Sigmoid colon (tissue), 7 donors: ENCODE data around the gene KIF1A. TPM values are rescaled to one million over a fixed set of nuclear protein-coding genes. Genes with fewer than 3 reads are reported as not detected.

ENCODE experiments used
- DNase-seq: peaks from one replicate; pipeline ENCODE4 v3.0.0-alpha.2; 2019
- H3K27ac ChIP-seq, 4 donors: fragments of 200-600 bp; sonication (generic); one replicate each; pipeline ENCODE4 v1.5.1; 2016 to 2019; ENCODE audit warnings: mild to moderate bottlenecking in 1 of 4
- H3K27me3 ChIP-seq, 3 donors: fragments of 200-600 bp; sonication (generic); one replicate each; pipeline ENCODE4 v1.5.1; 2019; ENCODE audit warnings: mild to moderate bottlenecking in 1 of 3
- H3K36me3 ChIP-seq, 4 donors: fragments of 200-600 bp; sonication (generic); one replicate each; pipeline ENCODE4 v1.5.1; 2016 to 2019
- H3K4me1 ChIP-seq, 4 donors: fragments of 200-600 bp; sonication (generic); one replicate each; pipeline ENCODE4 v1.5.1; 2017 to 2019
- H3K4me3 ChIP-seq, 4 donors: fragments of 200-600 bp; sonication (generic); one replicate each; pipeline ENCODE4 v1.5.1; 2017 to 2019; ENCODE audit warnings: mild to moderate bottlenecking in 2 of 4, moderate library complexity in 1 of 4
- H3K9me3 ChIP-seq, 4 donors: fragments of 200-600 bp in 3 of 4; sonication (generic) in 3 of 4; one replicate each; pipeline versions ENCODE4 v1.5.1 to v1.6.1; 2013 to 2019
- CTCF ChIP-seq, 4 experiments: fragments of 450-650 bp in 3 of 4; fragments of 200-600 bp in 1 of 4; IDR thresholded peaks; one replicate each; pipeline ENCODE4 v1.5.1; 2016 to 2019; ENCODE audit warnings: antibody characterized with exemption in 4 of 4, mild to moderate bottlenecking in 3 of 4, moderate library complexity in 2 of 4
- EP300 ChIP-seq, 4 donors: sonication (generic); formaldehyde crosslinking; IDR thresholded peaks; one replicate each; pipeline ENCODE4 v1.6.1; 2017; ENCODE audit warnings: antibody characterized with exemption in 4 of 4
- POLR2A ChIP-seq, 2 donors: fragments of 450-650 bp; IDR thresholded peaks; one replicate each; pipeline ENCODE4 v1.6.1; 2016; ENCODE audit warnings: antibody characterized with exemption in 2 of 2, mild to moderate bottlenecking in 2 of 2, moderate library complexity in 2 of 2
- POLR2AphosphoS5 ChIP-seq, 4 donors: sonication (generic); formaldehyde crosslinking; IDR thresholded peaks; one replicate each; pipeline ENCODE4 v1.6.1; 2017; ENCODE audit warnings: antibody characterized with exemption in 4 of 4
- WGBS, 2 donors: extraction: QIAGEN DNeasy Blood & Tissue Kit; methylation state at CpG; one replicate each; pipeline ENCODE4 v1.1.7; 2013; 5-methylcytosine and 5-hydroxymethylcytosine counted together
- intact Hi-C: fragments of 100-400 bp; cut with DNase I; formaldehyde crosslinking; loops from one replicate; pipeline ENCODE4 v1.15.1; 2023
- polyA plus RNA-seq, 3 donors: library from polyadenylated mRNA; stranded (reverse); fragments of 200-250 nt; gene quantifications; one replicate each; pipeline ENCODE4 v1.2.3, GENCODE V29; 2013
- total RNA-seq, 4 donors: library from RNA; depleted of rRNA; stranded (reverse); fragments of >200 nt; gene quantifications; one replicate each; pipeline ENCODE4 v1.1.0, GENCODE V29; 2016
- donor health status: healthy with polysubstance abuse.
- donor health status: Bipolar disorder and iron deficiency.
- donor health status: healthy.

KIF1A gene
- total and polyA plus RNA-seq, 7 donors: under 0.01 to 9.7 (median 4.4) TPM

- intact Hi-C loops: no loop called here
- no peaks in the 10 kb centered on the region for H3K36me3 ChIP-seq
- H3K9me3 ChIP-seq: no peaks in the 10 kb centered on the region
- peaks cover 0 to 22% (median 0%) of the 10 kb centered on the region in 3 donors for H3K27me3 ChIP-seq
- no peak overlapping the region for H3K27ac ChIP-seq
- 82 to 87% methylated on average over 15 of the region's 15 CpGs for WGBS, 2 donors
- H3K4me1 ChIP-seq: no peaks in the 10 kb centered on the region
- TF ChIP-seq POLR2A (IDR thresholded peaks at IDR 0.05) (no peak), EP300 (IDR thresholded peaks at IDR 0.05) (no peak), CTCF (IDR thresholded peaks at IDR 0.05) (no peak), POLR2AphosphoS5 (IDR thresholded peaks at IDR 0.05) (no peak)
- H3K4me3 ChIP-seq: no peak overlapping the region
- DNase-seq: no peak
Measured at GRCh38 chr2:240727913-240728312, 92.1 kb downstream of the KIF1A start.

GRCh38 chr2:240727439-240727838 is 92.6 kb downstream of the KIF1A start:
- H3K4me1 ChIP-seq: no peaks in the 10 kb centered on the region
- no peak overlapping the region for H3K27ac ChIP-seq
- H3K9me3 ChIP-seq: no peaks in the 10 kb centered on the region
- TF ChIP-seq POLR2A (IDR thresholded peaks at IDR 0.05): no peak
- TF ChIP-seq EP300 (IDR thresholded peaks at IDR 0.05): no peak
- TF ChIP-seq POLR2AphosphoS5 (IDR thresholded peaks at IDR 0.05): no peak
- no peak for TF ChIP-seq CTCF (IDR thresholded peaks at IDR 0.05)
- no peak for DNase-seq
- 78 to 83% methylated on average over 14 of the region's 14 CpGs for WGBS, 2 donors
- H3K36me3 ChIP-seq: no peaks in the 10 kb centered on the region
- intact Hi-C loops: no loop called here
- no peak overlapping the region for H3K4me3 ChIP-seq
- peaks cover 0 to 22% (median 0%) of the 10 kb centered on the region in 3 donors for H3K27me3 ChIP-seq

GRCh38 chr2:240726876-240727275 is 93.1 kb downstream of the KIF1A start:
- WGBS, 2 donors: 86 to 91% methylated on average over 14 of the region's 14 CpGs
- Histone ChIP-seq H3K36me3 (no peaks in the 10 kb centered on the region), H3K4me1 (no peaks in the 10 kb centered on the region), H3K27me3 (peaks cover 0 to 22% (median 0%) of the 10 kb centered on the region in 3 donors), H3K9me3 (no peaks in the 10 kb centered on the region), H3K4me3 (no peak overlapping the region), H3K27ac (no peak overlapping the region)
- intact Hi-C loops: no loop called here
- TF ChIP-seq POLR2AphosphoS5 (IDR thresholded peaks at IDR 0.05) (no peak), POLR2A (IDR thresholded peaks at IDR 0.05) (no peak), EP300 (IDR thresholded peaks at IDR 0.05) (no peak), CTCF (IDR thresholded peaks at IDR 0.05) (no peak)
- no peak for DNase-seq

- WGBS, 2 donors: 66 to 72% methylated on average over 7 of the region's 7 CpGs
- no peak for DNase-seq
- H3K36me3 ChIP-seq: no peaks in the 10 kb centered on the region
- intact Hi-C loops: no loop called here
- TF ChIP-seq CTCF (IDR thresholded peaks at IDR 0.05): no peak
- TF ChIP-seq POLR2AphosphoS5 (IDR thresholded peaks at IDR 0.05): no peak
- no peak for TF ChIP-seq POLR2A (IDR thresholded peaks at IDR 0.05)
- TF ChIP-seq EP300 (IDR thresholded peaks at IDR 0.05): no peak
- H3K9me3 ChIP-seq: no peaks in the 10 kb centered on the region
- no peaks in the 10 kb centered on the region for H3K4me1 ChIP-seq
- no peak overlapping the region for H3K4me3 ChIP-seq
- H3K27me3 ChIP-seq: peaks cover 0 to 12% (median 0%) of the 10 kb centered on the region in 3 donors
- H3K27ac ChIP-seq: no peak overlapping the region
Measured at GRCh38 chr2:240725671-240726070, 94.3 kb downstream of the KIF1A start.

- TF ChIP-seq POLR2A (IDR thresholded peaks at IDR 0.05) (no peak), CTCF (IDR thresholded peaks at IDR 0.05) (no peak), POLR2AphosphoS5 (IDR thresholded peaks at IDR 0.05) (no peak), EP300 (IDR thresholded peaks at IDR 0.05) (no peak)
- Histone ChIP-seq H3K27ac (no peak overlapping the region), H3K4me3 (no peak overlapping the region), H3K9me3 (no peaks in the 10 kb centered on the region), H3K4me1 (no peaks in the 10 kb centered on the region), H3K27me3 (peaks cover 0 to 11% (median 0%) of the 10 kb centered on the region in 3 donors), H3K36me3 (no peaks in the 10 kb centered on the region)
- intact Hi-C loops: no loop called here
- DNase-seq: no peak
- WGBS, 2 donors: 76 to 88% methylated on average over 12 of the region's 12 CpGs
Measured at GRCh38 chr2:240725266-240725665, 94.8 kb downstream of the KIF1A start.
